IMR-90 (cell line): ENCODE results near the gene EVL. TPM values are rescaled to one million over a fixed set of nuclear protein-coding genes. Genes with fewer than 3 reads are reported as not detected.

Experiments
- ATAC-seq: fragments of 200-7000 bp; cut with Tn5 transposase; 2 replicates; pipeline ENCODE4 v1.9.1; 2020; ENCODE audit warnings: low read depth, mild to moderate bottlenecking, moderate library complexity
- BruUV-seq: library from RNA; stranded (reverse); fragments of 400-500 nt; replicated peaks from 2 replicates; lab custom pipeline; 2021; lab: Mats Ljungman, UMichigan
- CTCF ChIA-PET: fragments of 300-600 bp; formaldehyde crosslinking; extraction: SDS; loops from one replicate; lab custom pipeline; 2021; ENCODE audit warnings: antibody characterized with exemption; lab: Yijun Ruan, JAX
- POLR2A ChIA-PET: fragments of 300-600 bp; sonication (Branson Sonifier 250); formaldehyde crosslinking; loops from one replicate; lab custom pipeline; 2022; ENCODE audit warnings: antibody characterized with exemption; ENCODE audit not compliant: unreplicated experiment; lab: Charles Lee
- DNase-seq: peaks from one replicate; pipeline ENCODE4 v3.0.0; 2013
- H2AFZ ChIP-seq: replicated peaks from 2 replicates; pipeline ENCODE3; 2013; ENCODE audit warnings: low read length, mild to moderate bottlenecking; ENCODE audit not compliant: poor library complexity
- H2AK5ac ChIP-seq: 2 replicates; pipeline ENCODE4 v1.6.1; 2013; ENCODE audit warnings: low read depth, low read length, inconsistent platforms
- H2AK9ac ChIP-seq: replicated peaks from 2 replicates; pipeline ENCODE3; 2013; ENCODE audit warnings: mild to moderate bottlenecking, low read depth, low read length, moderate library complexity; ENCODE audit not compliant: poor library complexity
- H2BK120ac ChIP-seq: 2 replicates; pipeline ENCODE4 v1.6.1; 2013; ENCODE audit warnings: low read depth, low read length, inconsistent platforms
- H2BK15ac ChIP-seq: 3 replicates; pipeline ENCODE4 v1.6.1; 2013; ENCODE audit warnings: low read depth, low read length, inconsistent platforms
- H2BK20ac ChIP-seq: 2 replicates; pipeline ENCODE4 v1.6.1; 2013; ENCODE audit warnings: low read depth, mild to moderate bottlenecking, inconsistent platforms, low read length, moderate library complexity
- H2BK5ac ChIP-seq: 2 replicates; pipeline ENCODE4 v1.6.1; 2013; ENCODE audit warnings: mild to moderate bottlenecking, low read depth, low read length, inconsistent platforms; ENCODE audit not compliant: poor library complexity, severe bottlenecking
- H3K14ac ChIP-seq: replicated peaks from 2 replicates; pipeline ENCODE4 v1.6.1; 2013; ENCODE audit warnings: low read depth, low read length, inconsistent platforms
- H3K18ac ChIP-seq: 2 replicates; pipeline ENCODE4 v1.6.1; 2013; ENCODE audit warnings: low read depth, low read length, control low read depth
- H3K23ac ChIP-seq: 2 replicates; pipeline ENCODE4 v1.6.1; 2013; ENCODE audit warnings: low read depth, low read length, inconsistent platforms
- H3K27ac ChIP-seq: 2 replicates; pipeline ENCODE4 v1.5.1; 2013; ENCODE audit warnings: mild to moderate bottlenecking, control low read depth, low read length; ENCODE audit not compliant: insufficient read depth
- H3K27me3 ChIP-seq: 2 replicates; pipeline ENCODE4 v1.6.1; 2013; ENCODE audit warnings: low read length; ENCODE audit not compliant: control insufficient read depth, insufficient read depth
- H3K36me3 ChIP-seq: 2 replicates; pipeline ENCODE4 v1.6.1; 2013; ENCODE audit warnings: low read length, mixed read lengths; ENCODE audit not compliant: control insufficient read depth, insufficient read depth
- H3K4ac ChIP-seq: 2 replicates; pipeline ENCODE4 v1.6.1; 2013; ENCODE audit warnings: low read depth, low read length, inconsistent platforms
- H3K4me1 ChIP-seq: 2 replicates; pipeline ENCODE4 v1.6.1; 2013; ENCODE audit warnings: low read length, mixed read lengths; ENCODE audit not compliant: control insufficient read depth, insufficient read depth
- H3K4me2 ChIP-seq: 2 replicates; pipeline ENCODE4 v1.6.1; 2013; ENCODE audit warnings: low read depth, mild to moderate bottlenecking, control low read depth, low read length, moderate library complexity
- H3K4me3 ChIP-seq: 2 replicates; pipeline ENCODE4 v1.5.1; 2013; ENCODE audit warnings: low read depth, mild to moderate bottlenecking, control low read depth, low read length, moderate library complexity; ENCODE audit not compliant: insufficient read depth
- H3K56ac ChIP-seq: 2 replicates; pipeline ENCODE4 v1.6.1; 2013; ENCODE audit warnings: low read length, inconsistent platforms; ENCODE audit not compliant: insufficient read depth; ENCODE audit errors: extremely low read depth
- H3K79me1 ChIP-seq, 2 experiments: 2 replicates each; pipeline ENCODE4 v1.6.1; 2013; ENCODE audit warnings: low read length in 2 of 2, inconsistent platforms in 1 of 2, low read depth in 1 of 2
- H3K9ac ChIP-seq: 2 replicates; pipeline ENCODE4 v1.6.1; 2013; ENCODE audit warnings: low read depth, low read length, control low read depth
- H3K9me1 ChIP-seq: 2 replicates; pipeline ENCODE4 v1.6.1; 2013; ENCODE audit warnings: low read length, inconsistent platforms; ENCODE audit not compliant: insufficient read depth
- H3K9me3 ChIP-seq: 2 replicates; pipeline ENCODE4 v1.6.1; 2013; ENCODE audit warnings: low read length; ENCODE audit not compliant: control insufficient read depth, insufficient read depth
- H4K20me1 ChIP-seq: 2 replicates; pipeline ENCODE4 v1.6.1; 2013; ENCODE audit warnings: low read length, inconsistent platforms; ENCODE audit not compliant: insufficient read depth
- H4K5ac ChIP-seq: 2 replicates; pipeline ENCODE4 v1.6.1; 2013; ENCODE audit warnings: mild to moderate bottlenecking, low read depth, low read length, control low read depth
- H4K8ac ChIP-seq, 2 experiments: 2 replicates each; pipeline ENCODE4 v1.6.1; 2013; ENCODE audit warnings: low read depth in 2 of 2, low read length in 2 of 2, control low read depth in 1 of 2, inconsistent platforms in 1 of 2
- H4K91ac ChIP-seq: 2 replicates; pipeline ENCODE4 v1.6.1; 2013; ENCODE audit warnings: low read depth, low read length, inconsistent platforms; ENCODE audit not compliant: insufficient read depth
- BHLHE40 ChIP-seq: fragments of 150-350 bp; IDR thresholded peaks from 2 replicates; pipeline ENCODE4 v1.6.1; 2016; ENCODE audit warnings: mild to moderate bottlenecking, low read depth, low read length
- CEBPB ChIP-seq: IDR thresholded peaks from 2 replicates; pipeline ENCODE4 v1.6.1; 2012; ENCODE audit warnings: low read depth, low read length, improper control_type of control experiment
- CHD1 ChIP-seq: IDR thresholded peaks from 2 replicates; pipeline ENCODE4 v1.6.1; 2012; ENCODE audit warnings: low read depth, low read length, improper control_type of control experiment
- ELK1 ChIP-seq: fragments of 150-350 bp; IDR thresholded peaks from 2 replicates; pipeline ENCODE4 v1.6.1; 2016; ENCODE audit warnings: low read depth, mild to moderate bottlenecking, low read length, moderate library complexity, borderline replicate concordance
- MAZ ChIP-seq: IDR thresholded peaks from 2 replicates; pipeline ENCODE4 v1.6.1; 2012; ENCODE audit warnings: low read depth, mild to moderate bottlenecking, low read length, improper control_type of control experiment, moderate library complexity, borderline replicate concordance
- POLR2A ChIP-seq: IDR thresholded peaks from 2 replicates; pipeline ENCODE4 v1.6.1; 2012; ENCODE audit warnings: mild to moderate bottlenecking, low read depth, low read length
- RAD21 ChIP-seq: IDR thresholded peaks from 2 replicates; pipeline ENCODE4 v1.6.1; 2012; ENCODE audit warnings: low read length, improper control_type of control experiment
- RCOR1 ChIP-seq: IDR thresholded peaks from 2 replicates; pipeline ENCODE4 v1.6.1; 2012; ENCODE audit warnings: mild to moderate bottlenecking, low read length, improper control_type of control experiment; ENCODE audit not compliant: insufficient replicate concordance
- RFX5 ChIP-seq: IDR thresholded peaks from 2 replicates; pipeline ENCODE4 v1.8.0; 2012; ENCODE audit warnings: low read depth, mild to moderate bottlenecking, low read length, moderate library complexity
- SMC3 ChIP-seq: fragments of 150-350 bp; IDR thresholded peaks from 2 replicates; pipeline ENCODE4 v1.6.1; 2016; ENCODE audit warnings: low read depth, mild to moderate bottlenecking, antibody characterized with exemption, low read length, moderate library complexity
- USF2 ChIP-seq: fragments of 150-350 bp; IDR thresholded peaks from 2 replicates; pipeline ENCODE4 v1.6.1; 2017; ENCODE audit warnings: mild to moderate bottlenecking, antibody characterized with exemption, low read length, low read depth
- WGBS, 2 experiments: methylation state at CpG; one replicate each; pipeline versions ENCODE4 v1.1.5 to v1.1.7; 2013; ENCODE audit warnings: missing lambda C conversion rate in 2 of 2; ENCODE audit not compliant: insufficient read length in 1 of 2; ENCODE audit errors: extremely low coverage in 2 of 2; 5-methylcytosine and 5-hydroxymethylcytosine counted together
- dilution Hi-C: fragments of 300-500 bp; cut with HindIII; formaldehyde crosslinking; loops from one replicate; pipeline ENCODE4 v1.14.3; 2018; ENCODE audit warnings: low sequenced_read_pairs; ENCODE audit not compliant: unreplicated experiment
- in situ Hi-C: fragments of 300-500 bp; cut with MboI; formaldehyde crosslinking; loops from 3 replicates; pipeline ENCODE4 v1.14.3; 2019; ENCODE audit warnings: low sequenced_read_pairs, inconsistent platforms, mixed read lengths
- intact Hi-C: fragments of 100-400 bp; cut with micrococcal nuclease; formaldehyde crosslinking; loops from 2 replicates; pipeline ENCODE4 v1.10.0; 2022
- polyA plus RNA-seq, 3 experiments: library from polyadenylated mRNA; depleted of rRNA; stranded (reverse); fragments of >200 nt; gene quantifications; 2 replicates each; pipeline ENCODE4 v1.2.3, GENCODE V29; 2012; ENCODE audit warnings: low replicate concordance in 1 of 3
- total RNA-seq: library from RNA; depleted of rRNA; stranded (reverse); fragments of >200 nt; gene quantifications from 2 replicates; pipeline ENCODE4 v1.2.3, GENCODE V29; 2012

EVL gene
- total and polyA plus RNA-seq, 2 of the 4 experiments (the other 2 are of a cell fraction): 7.2 to 36.5 TPM

- H2BK120ac ChIP-seq: no peak overlapping the region
- no peak overlapping the region for H2BK20ac ChIP-seq
- no peak overlapping the region for H3K4me2 ChIP-seq
- no peaks in the 10 kb centered on the region for H4K20me1 ChIP-seq
- H3K27ac ChIP-seq: no peak overlapping the region
- BruUV-seq: no TSS peak
- 43% methylated on average over 3 of the region's 10 CpGs; no CpG with 5 or more reads in 1 of the 2 experiments for whole genome bisulfite sequencing, 2 experiments
- H3K9me3 ChIP-seq: peaks cover 12% of the 10 kb centered on the region
- H3K14ac ChIP-seq: no peak overlapping the region
- dilution Hi-C loops (no loop called here), in situ Hi-C loops (no loop called here), intact Hi-C loops (no loop called here)
- no peak overlapping the region for H4K91ac ChIP-seq
- ChIA-PET POLR2A (no interaction called here), CTCF (interaction anchor here (0.7 kb wide), 1 partner anchor 102 kb away, joined by 5 read pairs; no protein-coding TSS in a partner anchor)
- H3K27me3 ChIP-seq: peaks cover 13% of the 10 kb centered on the region
- no peak overlapping the region for H3K18ac ChIP-seq
- TF ChIP-seq RFX5 (no peak), MAZ (no peak), USF2 (no peak), ELK1 (no peak), CHD1 (no peak), POLR2A (no peak), RCOR1 (no peak), RAD21 (no peak), BHLHE40 (no peak), SMC3 (no peak), CEBPB (no peak)
- no peak overlapping the region for H3K4me3 ChIP-seq
- H3K4ac ChIP-seq: no peak overlapping the region
- H2BK15ac ChIP-seq: no peak overlapping the region
- no peak overlapping the region for H4K5ac ChIP-seq
- no peak overlapping the region for H3K9ac ChIP-seq
- no peak overlapping the region for H2AK9ac ChIP-seq
- H3K56ac ChIP-seq: no peak overlapping the region
- no peaks in the 10 kb centered on the region for H3K36me3 ChIP-seq
- no peak overlapping the region for H2AK5ac ChIP-seq
- no peak for ATAC-seq
- no peak overlapping the region for H4K8ac ChIP-seq
- no peaks in the 10 kb centered on the region for H3K9me1 ChIP-seq
- H3K4me1 ChIP-seq: no peaks in the 10 kb centered on the region
- no peaks in the 10 kb centered on the region for H3K79me1 ChIP-seq
- no peak overlapping the region for H2AFZ ChIP-seq
- H2BK5ac ChIP-seq: no peak overlapping the region
- no peak for DNase-seq
- H3K23ac ChIP-seq: no peak overlapping the region
These were observed 86.9 kb downstream of the EVL start for GRCh38 chr14:100152091-100152490.
